Measurements from ENCODE around the gene MAPK9. TPM values are rescaled to one million over a fixed set of nuclear protein-coding genes. Genes with fewer than 3 reads are reported as not detected.
A peak's percentile ranks its signal among the peaks of the same experiment; 100 is the strongest.

Gene MAPK9
- 16.6 and 23.1 TPM in 2 replicates for total RNA-seq

DNA sequence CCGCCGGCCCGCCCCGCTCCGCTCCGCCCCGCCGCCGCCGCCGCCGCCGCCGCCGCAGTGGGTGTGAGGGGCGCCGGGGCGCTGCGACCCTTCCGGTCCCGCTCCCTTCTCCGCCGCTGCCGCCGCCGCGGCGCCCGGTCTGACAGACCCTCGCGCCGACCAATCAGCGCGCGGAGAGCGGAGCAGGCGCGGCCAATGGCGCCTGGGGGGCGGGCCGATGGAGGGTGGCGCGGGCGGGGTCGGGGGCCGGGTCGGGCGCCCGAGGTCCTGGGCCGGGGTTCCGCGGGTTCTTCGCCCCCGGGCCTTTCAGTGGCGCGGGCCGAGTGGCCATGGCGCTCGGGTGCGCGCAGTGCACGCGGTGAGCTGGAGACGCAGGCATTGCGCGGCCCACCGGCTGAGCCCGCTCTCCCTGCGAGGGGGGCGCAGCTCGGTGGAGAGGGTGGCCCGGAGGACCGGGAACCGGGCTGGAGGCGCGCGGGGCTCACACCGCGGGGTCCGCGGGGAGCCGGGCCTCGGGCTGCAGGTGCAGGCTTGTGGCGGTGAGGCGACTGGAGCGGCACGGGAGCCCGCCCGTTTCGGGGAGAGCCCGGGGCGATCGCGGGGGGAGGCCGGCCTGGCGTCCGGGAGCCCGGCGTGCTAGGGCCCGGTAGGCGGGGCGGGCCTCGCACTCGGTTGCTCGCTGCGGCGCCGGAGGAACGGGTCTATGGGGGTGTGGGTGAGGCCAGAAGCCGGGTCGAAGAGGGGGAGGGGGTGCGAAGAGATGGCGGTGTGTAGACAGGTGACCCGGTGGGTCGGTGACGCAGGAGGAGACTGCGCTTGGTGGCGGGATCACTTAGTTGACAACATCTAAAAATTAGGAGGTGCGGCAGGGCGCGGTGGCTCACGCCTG, at the start of gene MAPK9:
MAPK9 (minus strand) TSS at position 141 of the 889 bp plus-strand sequence. CDS start 11,522 bp downstream, outside the sequence.
- DNase-seq (ENCODE audit: low read depth in 2 of 2) = peak; percentile 36 to 82

DNA sequence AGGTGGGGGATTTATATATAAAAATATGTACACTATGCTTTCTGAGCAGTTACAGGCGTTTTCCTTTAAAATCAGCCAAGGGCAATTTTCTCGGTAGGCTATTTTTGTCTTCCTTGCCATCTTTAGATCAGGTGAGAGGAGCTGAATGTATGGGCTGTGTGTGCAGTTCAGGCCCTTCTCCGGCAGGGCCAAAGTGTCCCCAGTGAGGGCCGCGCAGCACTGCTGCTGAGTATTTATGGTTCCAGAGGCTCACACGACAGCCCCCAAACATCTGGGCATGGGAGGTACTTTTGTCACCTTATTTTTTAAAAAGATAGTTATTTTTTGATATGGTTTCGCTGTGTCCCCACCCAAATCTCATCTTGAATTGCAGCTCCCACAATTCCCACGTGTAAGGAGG, 49.7 kb upstream of the MAPK9 start:
- DNase-seq (ENCODE audit: low read depth in 2 of 2) = no peak

DNA sequence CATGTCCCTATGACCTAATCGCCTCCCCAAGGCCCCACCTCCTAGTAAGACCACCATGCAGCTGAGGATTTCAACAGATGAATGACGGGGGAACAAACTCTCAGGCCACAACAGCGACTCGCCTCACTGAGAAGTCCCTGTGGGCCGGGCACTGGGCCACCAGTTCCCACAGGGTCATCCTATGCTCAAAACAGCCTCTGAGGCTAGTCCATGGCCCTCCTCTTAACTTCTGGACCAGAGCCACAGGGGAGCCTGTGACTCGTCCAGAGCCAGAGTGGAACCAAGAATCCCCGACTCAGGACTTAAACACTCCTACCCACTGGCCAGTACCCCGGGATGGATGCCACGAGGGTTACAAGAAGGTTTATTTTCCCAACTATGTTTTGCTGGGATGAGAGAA, 49.0 kb upstream of the MAPK9 start:
- no peak for DNase-seq (ENCODE audit: low read depth in 2 of 2)

DNA sequence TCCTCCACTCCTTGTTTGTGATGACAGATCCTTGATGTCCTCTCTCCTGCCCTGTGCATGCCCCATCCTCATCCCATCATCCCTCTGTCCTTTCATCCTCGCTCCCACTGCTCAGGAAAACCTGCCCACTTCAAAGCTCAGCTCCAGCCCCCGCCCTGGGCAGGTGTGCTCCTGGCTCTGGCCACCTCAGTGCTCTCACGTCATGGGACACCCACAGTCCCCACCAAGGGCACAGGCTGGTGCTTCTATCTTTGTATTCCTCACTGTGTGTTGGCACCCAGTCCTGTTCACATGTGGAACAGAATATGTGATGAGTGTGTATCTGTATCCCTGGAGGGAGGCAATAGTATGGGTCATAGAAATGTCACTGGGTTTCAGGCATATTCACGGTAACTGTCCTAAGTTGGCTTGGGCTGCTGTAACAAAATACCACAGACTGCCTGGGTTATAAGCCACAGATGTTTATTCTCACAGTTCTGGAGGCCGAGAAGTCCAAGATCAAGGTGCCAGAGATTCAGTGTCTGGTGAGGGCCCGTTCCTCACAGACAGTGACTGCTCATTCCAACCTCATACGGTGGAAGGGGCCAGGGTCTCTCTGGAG, 47.8 kb upstream of the MAPK9 start:
- no peak for DNase-seq (ENCODE audit: low read depth in 2 of 2)

DNA sequence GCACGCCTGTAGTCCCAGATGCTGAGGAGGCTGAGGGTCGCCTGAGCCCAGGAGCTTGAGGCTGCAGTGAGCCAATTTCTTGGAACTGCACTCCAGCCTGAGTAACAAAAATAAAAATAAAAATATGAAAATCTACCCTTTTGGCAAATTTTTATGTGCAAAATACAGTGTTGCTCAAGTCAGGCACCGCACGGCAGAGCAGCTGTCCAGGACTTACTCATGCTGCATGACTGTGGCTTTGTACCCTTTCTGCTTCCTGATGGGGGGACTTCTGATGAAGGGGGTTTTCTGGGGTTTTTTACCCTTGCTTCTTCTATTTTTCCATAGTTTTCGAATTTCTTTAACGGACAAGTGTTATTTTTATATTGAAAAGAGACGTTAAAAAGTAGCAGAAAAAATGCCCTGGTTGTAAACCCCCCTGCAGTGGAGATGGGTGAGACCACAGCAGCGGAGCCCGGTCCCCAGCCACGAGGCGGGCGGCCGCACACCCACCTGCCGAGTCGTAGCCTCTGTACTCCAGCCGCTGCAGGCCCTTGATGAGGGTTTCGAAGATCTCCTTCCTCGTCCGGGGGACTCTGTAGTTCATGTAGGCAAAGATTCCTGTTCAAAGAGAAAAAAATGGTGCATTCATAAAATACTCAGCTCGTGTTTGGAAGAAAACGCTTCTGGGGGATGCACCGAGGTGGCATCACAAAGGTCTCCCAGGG, 46.3 kb upstream of the MAPK9 start:
- no peak for DNase-seq (ENCODE audit: low read depth in 2 of 2)

GRCh38 chr5:180336234-180337020, 44.5 kb upstream of the MAPK9 start:
- no peak for DNase-seq (ENCODE audit: low read depth in 2 of 2)

GRCh38 chr5:180335614-180336233, 43.8 kb upstream of the MAPK9 start:
- DNase-seq (ENCODE audit: low read depth in 2 of 2) = no peak

DNA sequence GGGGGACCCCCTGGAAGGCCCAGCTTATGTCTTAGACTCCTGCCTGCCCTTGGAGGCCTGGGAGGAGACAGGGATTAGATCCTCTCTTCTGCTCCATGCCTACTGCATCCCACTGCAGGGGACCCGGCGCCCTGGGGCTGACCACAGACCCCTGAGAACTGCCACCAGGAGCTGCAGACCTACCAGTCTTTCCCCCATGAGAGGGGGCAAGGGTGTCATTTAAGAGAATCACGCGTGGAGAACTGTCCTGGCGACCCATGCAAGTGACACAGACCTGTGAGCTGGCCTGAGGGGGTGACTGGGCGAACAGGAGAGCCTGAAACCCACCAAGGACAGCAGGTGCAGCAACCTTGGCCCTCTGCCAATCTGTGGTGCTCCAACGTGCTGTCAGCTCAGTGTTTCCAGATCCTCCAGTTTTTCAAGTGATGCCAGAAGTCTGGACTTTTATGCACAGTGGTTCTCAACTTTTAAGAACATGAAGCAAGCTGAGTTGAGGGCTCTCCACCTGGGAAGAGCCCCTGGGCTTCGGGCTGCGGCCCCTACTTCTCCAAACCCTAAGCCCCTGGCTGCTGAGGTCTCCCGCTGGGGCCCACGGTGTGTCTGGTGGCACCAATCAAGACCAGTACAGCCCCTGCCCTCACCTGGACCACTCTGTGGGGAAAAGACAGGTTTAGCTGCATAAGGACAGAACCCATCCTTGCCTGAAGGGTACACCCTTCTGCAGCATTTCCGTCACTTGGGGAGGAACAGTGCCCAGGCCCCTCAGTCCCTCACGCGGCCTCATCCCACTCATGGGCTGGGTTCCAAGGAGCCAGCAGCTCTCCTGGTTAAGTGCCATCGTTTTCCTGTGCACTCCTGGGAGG, 43.1 kb upstream of the MAPK9 start:
- DNase-seq (ENCODE audit: low read depth in 2 of 2) = no peak

DNA sequence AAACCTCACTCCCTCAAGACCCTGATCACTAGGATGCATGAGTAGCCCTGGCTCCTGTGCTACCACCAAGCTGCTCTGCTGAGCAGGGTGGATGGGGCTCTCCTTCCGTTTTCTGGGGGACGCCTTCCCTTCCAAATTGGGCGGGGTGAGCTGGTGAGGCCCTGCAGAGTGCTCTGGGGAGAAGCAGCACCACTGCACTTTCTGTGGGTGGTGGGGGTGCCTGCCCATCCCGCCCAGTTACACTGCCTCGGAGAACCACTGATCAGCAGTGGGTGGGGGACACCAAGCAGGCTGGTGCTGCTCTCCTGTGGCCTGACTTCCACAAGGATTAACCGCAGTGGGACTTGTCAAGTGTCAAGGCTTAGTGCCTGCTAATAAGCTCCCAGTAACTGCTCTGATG, 42.3 kb upstream of the MAPK9 start:
- no peak for DNase-seq (ENCODE audit: low read depth in 2 of 2)

GRCh38 chr5:180333661-180334060, 41.8 kb upstream of the MAPK9 start:
- DNase-seq (ENCODE audit: low read depth in 2 of 2) = peak in 1 of 2 donors; percentile 37

DNA sequence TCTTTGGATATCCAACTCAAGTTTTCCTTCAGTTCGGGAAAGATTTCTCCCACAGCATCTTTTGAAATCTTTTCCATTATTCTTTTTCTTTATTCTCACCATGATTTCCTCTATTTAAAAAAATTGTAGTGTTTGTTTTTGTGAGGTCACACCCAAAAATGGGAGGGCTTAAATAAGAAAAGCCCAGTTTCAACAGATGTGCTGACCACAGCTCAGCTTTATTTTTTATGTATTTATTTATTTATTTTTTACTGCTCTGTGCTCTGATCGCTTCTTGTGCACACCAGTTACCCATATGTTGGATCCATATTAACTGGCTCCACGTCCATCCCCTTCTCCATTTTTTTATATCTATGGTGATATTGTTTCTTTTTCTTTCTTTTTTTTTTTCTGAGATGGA, 41.0 kb upstream of the MAPK9 start:
- no peak for DNase-seq (ENCODE audit: low read depth in 2 of 2)

- DNase-seq (ENCODE audit: low read depth in 2 of 2) = no peak
Observed at GRCh38 chr5:180332051-180332517, 40.2 kb upstream of the MAPK9 start.

DNA sequence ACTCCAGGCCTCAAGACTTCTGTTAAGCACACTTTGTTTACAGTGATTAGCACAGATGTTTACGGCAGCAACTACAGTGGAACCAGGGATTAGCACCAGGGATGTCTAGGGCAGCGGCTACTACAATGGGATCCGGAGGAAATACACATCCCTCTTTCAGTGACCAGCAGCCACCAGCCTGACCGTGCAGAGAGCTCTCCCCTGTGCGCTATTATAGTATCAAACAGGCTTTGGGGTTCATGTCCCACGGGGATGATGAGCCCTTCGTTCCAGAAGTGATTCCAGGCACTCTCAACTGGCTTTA, 39.7 kb upstream of the MAPK9 start:
- DNase-seq (ENCODE audit: low read depth in 2 of 2) = no peak

GRCh38 chr5:180330810-180331646, 39.1 kb upstream of the MAPK9 start:
- DNase-seq (ENCODE audit: low read depth in 2 of 2) = peak in 1 of 2 donors; percentile 52

GRCh38 chr5:180330270-180330648, 38.4 kb upstream of the MAPK9 start:
- DNase-seq (ENCODE audit: low read depth in 2 of 2) = no peak

DNA sequence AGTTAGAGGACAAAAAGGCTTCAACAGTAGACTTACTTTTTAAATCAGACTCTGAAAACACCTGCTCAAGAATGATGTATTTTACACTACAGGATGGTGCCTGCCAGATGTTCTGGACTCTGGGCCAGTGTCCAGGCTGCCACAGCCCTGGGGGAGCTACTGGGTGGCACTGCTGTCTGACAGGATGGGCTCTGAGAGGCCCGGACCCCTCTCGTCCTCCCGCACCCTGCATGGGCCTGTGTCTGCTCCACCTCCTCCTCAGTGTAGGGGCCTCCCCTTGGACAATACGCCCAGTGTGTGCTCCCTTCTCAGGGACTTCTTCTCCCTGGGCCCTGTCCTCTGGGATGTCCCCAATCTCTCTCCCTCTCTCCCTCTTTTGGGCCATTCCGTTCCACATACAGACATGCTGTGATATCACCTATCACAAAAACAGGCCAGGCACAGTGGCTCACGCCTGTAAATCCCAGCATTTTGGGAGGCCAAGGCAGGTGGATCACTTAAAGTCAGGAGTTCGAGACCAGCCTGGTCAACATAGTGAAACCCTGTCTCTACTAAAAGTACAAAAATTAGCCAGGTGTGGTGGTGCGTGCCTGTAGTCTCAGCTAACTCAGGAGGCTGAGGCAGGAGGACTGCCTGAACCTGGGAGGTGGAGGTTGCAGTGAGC, 37.9 kb upstream of the MAPK9 start:
- DNase-seq (ENCODE audit: low read depth in 2 of 2) = no peak

DNA sequence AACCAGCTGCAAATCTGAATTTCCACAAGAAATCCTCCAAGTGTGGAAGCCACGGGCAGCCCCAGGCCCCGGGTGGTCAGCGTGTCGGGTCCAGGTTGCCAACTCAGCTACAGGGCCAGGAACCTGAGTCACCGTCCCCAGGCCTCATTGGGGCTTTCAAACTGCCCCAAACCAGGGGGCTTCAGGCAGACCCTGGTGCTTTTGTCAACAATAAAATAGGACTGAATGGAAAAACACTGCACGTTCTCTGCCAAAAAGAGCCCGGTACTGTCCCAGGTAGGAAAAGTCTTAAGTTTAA, 37.2 kb upstream of the MAPK9 start:
- no peak for DNase-seq (ENCODE audit: low read depth in 2 of 2)

DNA sequence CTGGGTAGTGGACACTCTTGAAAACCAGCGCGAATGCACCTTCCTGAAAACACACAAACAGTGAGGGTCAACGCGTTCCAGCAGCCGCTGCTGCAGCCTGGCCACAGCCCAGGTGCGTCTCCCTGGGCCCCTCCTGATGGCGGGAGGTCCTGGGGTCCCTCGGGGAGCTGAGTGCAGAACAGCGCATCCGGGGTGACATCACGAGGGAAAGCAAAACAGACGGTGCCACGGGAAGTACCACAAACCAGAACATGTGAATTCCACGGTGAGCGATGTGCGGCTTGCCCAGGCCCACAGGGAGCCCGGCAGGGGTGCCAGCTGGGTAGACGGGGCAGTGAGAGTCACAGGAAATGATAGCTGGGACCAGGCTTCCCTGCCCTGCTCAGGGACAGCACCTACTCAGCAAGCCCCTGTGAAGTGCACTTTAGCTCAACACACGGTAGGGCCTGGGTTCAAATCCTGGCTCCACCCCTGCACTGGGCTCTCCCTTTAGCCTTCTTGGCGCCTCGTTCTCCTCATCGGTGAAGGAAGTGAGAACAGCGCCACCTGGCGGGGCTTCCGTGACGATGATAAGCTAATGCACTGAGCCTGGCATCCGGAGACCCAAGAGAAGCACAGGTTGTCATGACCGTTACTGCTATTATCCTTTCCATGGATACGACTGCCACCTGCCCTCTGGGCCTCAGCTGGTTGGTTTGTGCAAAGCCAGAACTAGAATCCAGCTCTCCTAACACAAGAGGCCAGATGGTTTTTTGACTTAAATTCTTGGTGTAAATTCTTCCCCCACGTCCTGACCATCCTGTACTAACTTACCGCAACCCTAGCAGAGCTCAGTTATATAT, 36.6 kb upstream of the MAPK9 start:
- peak; percentile 55 to 78 for DNase-seq (ENCODE audit: low read depth in 2 of 2)

Measured in dermis microvascular lymphatic vessel endothelial cell (primary cell).